GM12891 (cell line): Measurements from ENCODE around the gene BRINP2.
A peak's percentile ranks its signal among the peaks of the same experiment; 100 is the strongest.

Experiments used
- DNase-seq: peaks from one replicate; pipeline ENCODE4 v3.0.0; 2011; ENCODE audit warnings: low spot score; ENCODE audit not compliant: insufficient read length
- FAIRE-seq: peaks from 2 replicates; lab custom pipeline; 2011; peaks lifted over from hg19 to GRCh38; lab: Jason Lieb, UNC
- PAX5 ChIP-seq: IDR thresholded peaks from 2 replicates; pipeline ENCODE4 v1.6.1; 2011; ENCODE audit warnings: low read length, moderate library complexity, mild to moderate bottlenecking; ENCODE audit not compliant: insufficient read depth, severe bottlenecking
- POLR2A ChIP-seq: IDR thresholded peaks from 2 replicates; pipeline ENCODE4 v1.6.1; 2011; ENCODE audit warnings: low read depth, low read length, control low read depth
- POLR2AphosphoS5 ChIP-seq: IDR thresholded peaks from 2 replicates; pipeline ENCODE4 v1.6.1; 2011; ENCODE audit warnings: low read depth, low read length, control low read depth
- POU2F2 ChIP-seq: IDR thresholded peaks from 2 replicates; pipeline ENCODE4 v1.6.1; 2011; ENCODE audit warnings: low read depth, mild to moderate bottlenecking, control low read depth, low read length, moderate library complexity
- SPI1 ChIP-seq: IDR thresholded peaks from 2 replicates; pipeline ENCODE4 v1.6.1; 2011; ENCODE audit warnings: low read depth, low read length, control low read depth
- TAF1 ChIP-seq: IDR thresholded peaks from 2 replicates; pipeline ENCODE4 v1.6.1; 2011; ENCODE audit warnings: low read depth, low read length, control low read depth

The BRINP2 gene

DNA sequence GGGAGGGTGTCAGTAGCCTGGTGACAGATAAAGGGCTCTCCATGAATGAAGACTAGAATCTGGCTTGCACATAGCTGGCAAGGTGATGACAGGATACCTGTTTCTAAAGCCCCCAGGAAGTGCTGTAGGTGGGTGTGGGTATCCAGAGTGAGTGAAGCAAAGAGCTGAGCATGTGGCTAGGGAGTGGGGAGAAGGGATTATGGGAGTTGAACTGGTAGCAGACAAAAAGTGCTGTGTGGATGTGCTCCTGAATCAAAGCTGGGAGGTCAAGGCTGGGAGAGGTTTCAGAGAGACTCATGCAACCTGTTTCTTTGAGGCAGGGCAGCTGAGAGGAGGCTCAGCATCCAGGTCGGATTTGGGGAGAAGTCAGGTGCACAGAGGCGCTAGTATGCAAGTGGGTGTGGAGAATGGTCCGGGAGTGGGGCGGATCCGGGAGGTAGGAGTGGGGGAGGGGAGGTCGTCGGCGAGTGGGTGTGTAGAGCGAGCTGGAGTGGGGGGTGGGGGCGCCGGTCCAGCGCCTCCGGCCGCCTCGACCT lies 6.8 kb upstream of the BRINP2 start:
- DNase-seq (no peak), FAIRE-seq (no peak)
- TF ChIP-seq POLR2A, result no peak
- TF ChIP-seq POLR2AphosphoS5, result no peak
- TF ChIP-seq TAF1, result no peak
- no peak for TF ChIP-seq POU2F2
- no peak for TF ChIP-seq SPI1
- TF ChIP-seq PAX5, result no peak

DNA sequence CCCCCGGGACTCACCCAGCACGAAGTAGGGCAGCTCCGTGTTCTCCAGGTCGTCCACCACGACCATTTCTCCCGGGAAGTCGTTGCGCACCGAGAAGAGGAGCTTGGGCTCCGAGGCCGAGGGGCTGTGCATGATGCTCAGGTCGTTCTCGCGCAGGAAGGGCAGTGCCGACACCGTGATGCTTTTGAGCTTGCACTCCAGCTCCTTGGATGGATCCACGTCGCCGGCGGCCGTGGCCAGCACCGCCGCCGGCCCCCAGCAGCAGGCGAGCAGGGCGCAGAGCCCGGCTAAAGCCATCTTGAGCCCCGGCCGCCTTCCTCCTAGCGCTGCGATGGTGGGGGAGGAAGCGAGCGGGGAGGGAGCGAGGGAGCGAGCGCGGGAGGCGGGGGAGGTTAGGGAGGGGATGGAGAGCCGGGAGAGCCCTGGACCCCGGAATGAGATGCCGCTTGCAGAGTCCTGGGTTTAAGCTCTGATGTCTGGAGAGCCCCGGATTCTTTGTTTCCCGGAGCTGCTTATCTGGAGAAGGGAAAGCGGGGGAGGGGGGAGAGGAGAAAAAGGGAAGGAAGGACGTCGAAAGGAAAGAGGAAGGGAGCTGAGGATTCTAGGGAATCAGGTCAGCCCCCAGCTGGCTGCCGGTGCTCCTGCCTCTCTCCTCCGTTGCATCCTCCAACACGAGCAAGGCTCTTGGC lies 6.2 kb upstream of the BRINP2 start, which contains the start of gene ASTN1:
ASTN1 (minus strand) TSS at position 333 of the 689 bp plus-strand sequence; CDS start at position 297, 36 bp downstream.
- no peak for FAIRE-seq

DNA sequence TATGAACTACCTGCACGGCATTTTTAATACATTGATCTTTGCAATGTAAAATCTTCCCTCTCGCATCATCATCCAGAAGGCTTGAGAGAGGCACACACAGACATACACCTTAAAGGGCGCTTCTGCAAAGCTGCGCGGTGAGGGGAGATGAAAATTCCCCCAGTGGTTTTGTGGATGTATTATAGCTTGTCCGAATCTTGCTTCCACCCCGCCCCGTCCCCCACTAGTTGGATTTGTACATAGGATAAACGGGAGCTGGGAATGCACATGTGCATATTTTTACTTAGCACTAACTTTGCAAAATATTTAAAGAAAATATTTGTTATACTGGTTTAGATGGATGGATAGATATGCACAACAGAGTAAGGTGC lies 5.7 kb upstream of the BRINP2 start:
- TF ChIP-seq SPI1 (no peak), POU2F2 (no peak), PAX5 (no peak), TAF1 (no peak), POLR2AphosphoS5 (no peak), POLR2A (no peak)

More for the DNA sequence above, 6.2 kb upstream of the BRINP2 start, which contains the start of gene ASTN1:
- DNase-seq, result no peak
- TF ChIP-seq TAF1, result no peak
- TF ChIP-seq POLR2A, result no peak
- no peak for TF ChIP-seq PAX5
- no peak for TF ChIP-seq POU2F2
- TF ChIP-seq SPI1, result no peak
- TF ChIP-seq POLR2AphosphoS5, result no peak

DNA sequence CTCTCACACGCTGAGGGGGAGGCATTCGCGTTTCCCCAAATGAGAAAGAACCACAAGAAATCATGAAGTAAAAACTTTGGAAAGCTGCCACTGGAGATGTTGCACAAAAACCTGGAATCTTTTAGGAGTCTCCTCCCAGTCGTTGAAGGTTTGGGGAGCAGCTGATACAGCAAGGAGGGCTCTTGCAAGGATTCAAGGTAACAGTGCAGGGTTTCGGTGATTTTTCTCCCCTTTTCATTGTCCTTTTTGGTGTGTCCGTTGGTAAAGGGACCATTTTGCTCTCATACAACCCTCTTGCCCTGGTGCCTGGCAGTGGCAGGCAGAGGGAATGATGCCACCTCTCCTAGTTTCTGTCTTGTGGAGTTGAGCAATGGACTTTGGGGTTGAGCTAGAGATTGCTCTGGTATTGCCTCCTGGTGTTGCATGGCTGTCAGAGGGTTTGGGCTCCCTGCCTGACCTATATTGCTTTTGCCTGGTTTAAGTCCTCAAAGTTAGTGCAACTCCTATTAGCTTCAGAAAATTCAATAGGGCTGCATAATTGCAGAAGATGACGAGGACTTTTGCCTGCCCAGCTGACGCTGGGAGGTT lies 872 bp downstream of the BRINP2 start:
- DNase-seq, result no peak
- no peak for FAIRE-seq
- no peak for TF ChIP-seq POLR2AphosphoS5
- no peak for TF ChIP-seq POLR2A
- no peak for TF ChIP-seq POU2F2
- TF ChIP-seq SPI1, result no peak
- TF ChIP-seq TAF1, result no peak
- TF ChIP-seq PAX5, result no peak

More for the DNA sequence above, 5.7 kb upstream of the BRINP2 start:
- FAIRE-seq, result no peak
- DNase-seq, result no peak

DNA sequence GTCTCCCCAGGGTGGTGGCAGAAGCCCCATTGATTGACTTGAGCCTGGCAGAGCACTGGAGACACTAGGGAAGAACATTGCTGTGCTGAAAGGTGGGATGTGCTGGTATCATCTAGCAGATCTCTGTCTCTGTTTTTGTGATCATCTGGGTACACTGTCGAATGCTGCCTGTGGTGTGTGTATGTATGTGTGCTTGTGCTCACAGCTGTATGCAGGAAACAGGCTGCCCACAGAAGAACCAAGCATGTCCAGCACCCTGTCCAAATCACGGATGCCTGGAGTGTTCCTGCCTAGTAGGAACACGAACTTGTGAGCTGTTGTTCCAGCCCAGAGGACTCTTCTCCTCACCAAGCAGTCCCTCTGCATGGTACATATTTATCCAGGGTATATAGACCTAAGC lies 1.5 kb downstream of the BRINP2 start:
- DNase-seq (no peak), FAIRE-seq (no peak)
- TF ChIP-seq TAF1 (no peak), POLR2A (no peak)

DNA sequence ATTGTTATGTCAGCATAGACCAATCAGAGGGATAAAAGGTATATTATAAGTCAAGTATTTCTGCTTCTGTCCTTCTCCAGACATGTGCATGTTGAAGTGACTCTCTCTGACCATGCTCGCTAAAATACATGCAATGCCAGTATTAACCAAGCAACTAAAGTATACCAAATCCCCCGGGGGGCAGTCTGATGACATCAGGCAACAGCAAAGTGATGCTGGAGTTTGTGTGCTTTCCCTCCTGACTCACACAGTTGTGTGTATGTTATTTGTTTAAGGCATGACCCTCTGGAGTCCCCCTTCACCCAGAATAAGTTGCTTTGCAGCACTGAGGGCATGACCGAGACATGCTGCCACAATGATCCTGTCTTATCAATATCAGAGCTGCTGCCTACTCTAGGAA lies 2.1 kb downstream of the BRINP2 start:
- DNase-seq (no peak), FAIRE-seq (no peak)
- no peak for TF ChIP-seq POLR2AphosphoS5
- no peak for TF ChIP-seq PAX5
- no peak for TF ChIP-seq SPI1
- no peak for TF ChIP-seq POU2F2
- TF ChIP-seq POLR2A, result no peak
- no peak for TF ChIP-seq TAF1

DNA sequence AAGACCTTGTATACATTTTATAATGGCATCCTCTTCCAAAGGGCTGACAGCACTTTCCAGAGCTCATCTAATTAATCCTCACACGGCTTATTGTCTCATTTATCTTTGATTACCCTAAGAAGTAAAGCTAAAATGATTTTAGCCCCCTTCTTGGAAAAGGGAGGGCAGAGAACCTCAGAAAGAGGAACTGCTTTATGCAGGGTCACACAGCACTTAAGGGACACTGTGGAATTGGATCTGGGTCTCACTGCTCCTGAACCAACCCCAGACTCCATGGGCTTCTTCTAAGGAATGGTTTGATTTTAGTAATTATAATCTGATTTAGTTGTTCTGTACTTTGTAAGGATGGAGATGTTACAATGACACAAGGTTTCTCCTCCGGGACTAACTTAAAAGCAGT lies 3.2 kb downstream of the BRINP2 start:
- TF ChIP-seq PAX5, result no peak
- TF ChIP-seq SPI1, result peak; percentile 36; the same call in 1 of the 2 replicates
- FAIRE-seq, result no peak
- no peak for DNase-seq

DNA sequence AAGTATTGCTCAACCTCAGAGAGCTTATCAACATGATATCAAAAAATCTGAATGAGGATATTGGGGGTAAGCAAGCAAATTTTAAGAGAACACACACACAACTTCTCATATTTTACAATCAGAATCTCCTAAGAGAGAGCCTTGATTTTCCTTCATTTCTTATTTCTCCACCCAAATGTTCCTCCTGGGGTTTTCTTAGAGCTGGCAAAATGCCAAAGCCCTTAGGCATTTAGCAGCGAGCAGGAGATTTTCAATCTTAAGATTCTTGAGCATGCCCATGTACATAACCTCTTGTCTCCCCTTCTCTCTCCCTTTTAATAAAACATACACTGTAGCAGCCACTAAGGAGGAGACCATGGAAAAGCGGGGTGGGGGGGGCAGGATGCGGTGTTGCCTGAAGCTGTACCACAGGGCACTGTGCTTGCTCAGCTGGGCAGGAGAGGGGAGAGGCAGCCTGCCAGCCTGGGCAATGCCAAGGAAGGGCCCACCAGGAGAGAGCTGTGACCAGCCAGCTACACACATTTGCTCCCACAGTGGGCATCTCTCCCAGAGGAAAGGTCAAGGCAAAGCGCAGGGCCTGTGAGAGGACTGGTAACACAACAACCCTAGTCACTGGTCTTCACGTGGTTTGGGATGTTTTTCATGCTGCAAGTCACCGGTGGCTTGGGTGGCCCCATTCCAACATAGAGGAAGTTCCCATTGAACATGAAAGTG lies 4.3 kb downstream of the BRINP2 start:
- no peak for DNase-seq
- FAIRE-seq, result no peak
- no peak for TF ChIP-seq POLR2AphosphoS5
- no peak for TF ChIP-seq POU2F2
- TF ChIP-seq POLR2A, result no peak
- TF ChIP-seq SPI1, result no peak
- TF ChIP-seq TAF1, result no peak
- no peak for TF ChIP-seq PAX5

DNA sequence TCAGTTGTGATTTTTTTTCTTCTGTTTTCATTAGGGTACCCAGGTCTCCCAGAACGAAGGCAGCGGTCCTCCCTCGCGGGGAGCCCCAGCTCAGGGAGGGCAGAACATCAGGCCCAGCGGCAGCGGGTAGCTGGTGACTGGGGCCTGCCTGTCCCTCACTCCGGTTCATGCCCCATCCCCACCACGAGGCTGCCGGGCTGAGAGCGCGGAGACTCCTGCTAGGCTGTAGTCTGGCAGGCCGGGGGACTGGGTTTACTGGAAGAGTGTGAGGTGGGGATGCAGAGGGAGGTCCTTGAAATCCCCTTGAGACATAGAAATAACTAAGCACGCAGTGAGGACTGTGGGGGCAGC lies 10.5 kb downstream of the BRINP2 start:
- TF ChIP-seq POLR2AphosphoS5, result no peak
- no peak for TF ChIP-seq POU2F2
- TF ChIP-seq PAX5, result no peak
- no peak for TF ChIP-seq SPI1
- TF ChIP-seq TAF1, result no peak
- no peak for TF ChIP-seq POLR2A
- FAIRE-seq, result no peak

More for the DNA sequence above, 10.5 kb downstream of the BRINP2 start:
- DNase-seq, result no peak
